GM12865 (cell line): ENCODE data around the gene KEL.

Experiments used
- DNase-seq: peaks from one replicate; pipeline ENCODE4 v3.0.0; 2010; ENCODE audit warnings: low read depth
- H3K4me3 ChIP-seq: 2 replicates; pipeline ENCODE4 v1.5.1; 2011; ENCODE audit warnings: mild to moderate bottlenecking, low read depth, low read length, control low read depth
- CTCF ChIP-seq: IDR thresholded peaks from 2 replicates; pipeline ENCODE4 v1.5.1; 2011; ENCODE audit warnings: low read length, control low read depth, low read depth, inconsistent platforms; ENCODE audit not compliant: insufficient read depth; ENCODE audit errors: missing control alignments

KEL gene

GRCh38 chr7:142938611-142939010, 23.6 kb downstream of the KEL start:
- TF ChIP-seq CTCF, result no peak
- DNase-seq, result no peak

GRCh38 chr7:142935941-142936565, 26.1 kb downstream of the KEL start:
- no peak for DNase-seq
- TF ChIP-seq CTCF, result no peak
- H3K4me3 ChIP-seq, result no peak overlapping the region

More at GRCh38 chr7:142938611-142939010, 23.6 kb downstream of the KEL start:
- no peak overlapping the region for H3K4me3 ChIP-seq

GRCh38 chr7:142934056-142934455, 28.1 kb downstream of the KEL start:
- no peak overlapping the region for H3K4me3 ChIP-seq
- no peak for TF ChIP-seq CTCF
- no peak for DNase-seq

- H3K4me3 ChIP-seq, result no peak within 1 kb of the TSS
- no peak for DNase-seq
- no peak for TF ChIP-seq CTCF
Observed at GRCh38 chr7:142933624-142934023, 28.5 kb downstream of the KEL start, which contains the start of gene TRPV5. Gene TRPV5 (minus strand): TSS chr7:142933746. CDS start chr7:142933459, 287 bp downstream.

- DNase-seq, result no peak
- no peak overlapping the region for H3K4me3 ChIP-seq
- no peak for TF ChIP-seq CTCF
Observed at GRCh38 chr7:142933092-142933475, 29.1 kb downstream of the KEL start.

GRCh38 chr7:142932386-142933091, 29.6 kb downstream of the KEL start:
- no peak for DNase-seq
- TF ChIP-seq CTCF, result no peak
- no peak overlapping the region for H3K4me3 ChIP-seq
